Epidermal melanocyte (primary cell): ENCODE measurements around the gene HIVEP3.

Experiments
- DNase-seq: peaks from one replicate; pipeline ENCODE4 v3.0.0; 2011; ENCODE audit warnings: low spot score; ENCODE audit not compliant: insufficient read length

HIVEP3 gene

DNA sequence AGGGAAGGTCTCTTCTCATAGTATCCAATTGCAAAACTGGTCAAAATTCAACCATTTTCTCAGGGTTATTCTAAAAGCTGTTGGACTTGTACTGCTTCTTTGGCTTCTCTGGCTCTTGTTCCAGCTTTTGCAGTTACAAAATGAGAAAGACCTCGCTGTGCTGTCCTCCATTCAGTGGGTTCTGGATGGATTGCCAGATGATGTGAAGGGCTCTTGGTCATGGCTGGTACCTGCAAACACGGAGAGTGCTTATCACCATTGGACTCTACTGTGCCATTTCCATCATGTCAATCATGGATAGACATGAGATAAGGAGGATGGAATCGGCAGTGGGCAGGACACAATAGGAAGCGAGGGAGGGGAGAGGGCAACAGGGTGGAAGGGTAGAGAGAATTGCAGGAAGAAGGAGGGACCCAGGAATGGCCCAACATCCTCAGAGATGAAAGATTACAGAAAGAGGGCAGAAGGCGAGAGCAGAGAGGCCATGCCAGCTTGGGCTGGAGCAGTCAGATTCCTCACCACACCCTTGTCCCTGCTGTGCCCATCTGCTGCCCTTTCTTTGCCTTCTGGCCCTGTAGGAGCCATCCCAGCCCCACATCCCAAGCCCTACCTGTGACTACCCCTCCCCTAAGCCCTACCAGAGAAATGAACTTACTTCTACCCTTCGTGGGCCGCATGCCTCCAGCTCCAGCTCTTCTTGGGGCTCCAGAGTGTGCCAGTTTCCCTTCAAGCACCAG lies 70.3 kb downstream of the HIVEP3 start:
- no peak for DNase-seq

DNA sequence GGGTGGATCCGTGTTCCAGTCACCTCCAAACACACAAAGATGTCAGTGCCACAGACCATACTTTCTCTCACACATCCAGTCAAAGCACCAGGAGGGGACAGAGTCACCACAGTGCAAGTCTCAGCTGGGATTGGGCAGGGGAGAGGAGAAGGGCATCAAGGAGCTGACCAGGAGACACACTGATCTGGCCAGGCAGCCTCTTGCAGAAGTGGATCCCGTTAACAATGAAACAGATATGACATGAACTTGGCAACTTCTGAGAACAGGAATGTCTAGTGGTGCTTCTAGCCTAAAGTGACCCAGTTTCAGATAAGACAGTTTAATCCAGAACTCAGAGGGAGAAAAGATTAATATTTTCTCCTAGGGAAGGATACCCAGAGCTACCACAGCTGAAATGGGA lies 71.0 kb downstream of the HIVEP3 start:
- DNase-seq = no peak

DNA sequence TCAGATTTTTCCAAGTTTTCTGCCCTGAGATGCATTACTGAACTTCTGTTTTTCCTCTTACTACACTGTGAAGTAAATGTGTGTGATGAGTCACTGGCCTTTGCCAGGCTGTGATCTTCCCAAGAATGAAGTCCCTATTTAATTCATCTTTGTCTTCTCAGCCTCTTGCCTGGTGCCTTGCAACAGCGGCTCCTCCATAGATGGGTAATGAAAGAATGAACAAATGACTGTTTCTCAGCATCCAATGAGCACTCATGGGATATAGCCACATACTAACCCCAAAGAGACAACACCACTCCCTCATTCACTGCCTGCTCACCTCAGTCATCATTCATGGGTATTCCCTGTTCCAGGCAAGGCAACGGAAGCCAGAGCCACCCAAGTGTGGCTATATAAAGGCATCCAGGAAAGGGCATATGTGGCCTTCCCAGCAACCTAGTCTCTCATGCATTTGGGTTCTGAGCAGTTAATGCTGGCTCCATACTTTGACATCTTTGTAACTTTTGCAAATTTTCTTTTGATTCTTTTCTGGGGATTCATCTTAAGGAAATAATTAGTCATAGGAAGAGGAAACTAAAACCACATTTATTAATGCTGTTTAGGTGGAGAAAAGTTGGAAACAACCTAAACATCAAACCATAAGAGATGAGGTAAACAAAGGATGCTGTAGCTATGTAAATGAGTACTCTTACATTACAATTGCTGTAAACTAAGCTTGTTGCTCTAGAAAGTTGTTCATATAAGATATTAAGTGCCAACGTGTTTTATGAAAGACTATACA lies 71.9 kb downstream of the HIVEP3 start:
- DNase-seq = no peak

DNA sequence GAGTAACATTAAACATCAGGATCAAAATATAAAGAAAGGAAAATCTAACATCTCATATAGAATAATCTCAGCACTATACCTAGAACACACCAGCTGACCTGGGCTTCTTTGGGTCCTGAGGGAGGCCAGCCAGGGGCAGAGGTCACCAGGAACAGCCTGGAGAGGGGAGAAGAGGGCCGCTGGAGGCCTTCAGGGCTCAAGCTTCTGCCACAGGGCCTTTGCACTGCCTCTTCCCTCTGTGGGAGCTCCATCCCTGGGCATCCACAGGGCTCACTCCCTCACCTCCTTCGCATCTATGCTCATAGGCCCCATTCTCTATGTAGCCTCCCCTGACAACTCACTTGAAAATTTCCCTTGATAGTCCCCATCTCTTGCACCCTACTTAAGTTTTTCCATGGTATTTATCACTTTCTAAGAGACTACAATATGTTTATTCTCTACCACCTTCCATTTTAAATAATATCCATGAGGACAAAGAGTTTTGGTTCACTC lies 73.9 kb downstream of the HIVEP3 start:
- no peak for DNase-seq

DNA sequence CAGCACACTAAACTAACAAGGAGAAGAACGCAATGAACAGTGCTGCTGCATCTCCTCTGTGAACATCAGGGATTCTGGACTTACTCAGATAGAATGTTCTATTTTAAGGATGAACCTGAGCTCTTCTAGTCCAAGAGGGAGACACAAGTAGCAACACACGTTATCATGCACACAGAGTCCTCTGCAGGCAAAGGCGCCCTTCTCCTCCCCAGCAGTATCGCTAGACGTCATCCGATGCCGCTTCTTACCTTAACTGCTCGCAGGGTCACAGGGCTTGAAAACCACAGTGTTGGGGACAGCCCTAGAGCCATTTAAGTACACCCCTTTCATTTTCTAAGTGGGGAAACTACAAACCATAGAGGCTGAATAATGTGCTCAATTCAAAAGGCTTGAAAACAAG lies 74.5 kb downstream of the HIVEP3 start:
- DNase-seq = no peak

DNA sequence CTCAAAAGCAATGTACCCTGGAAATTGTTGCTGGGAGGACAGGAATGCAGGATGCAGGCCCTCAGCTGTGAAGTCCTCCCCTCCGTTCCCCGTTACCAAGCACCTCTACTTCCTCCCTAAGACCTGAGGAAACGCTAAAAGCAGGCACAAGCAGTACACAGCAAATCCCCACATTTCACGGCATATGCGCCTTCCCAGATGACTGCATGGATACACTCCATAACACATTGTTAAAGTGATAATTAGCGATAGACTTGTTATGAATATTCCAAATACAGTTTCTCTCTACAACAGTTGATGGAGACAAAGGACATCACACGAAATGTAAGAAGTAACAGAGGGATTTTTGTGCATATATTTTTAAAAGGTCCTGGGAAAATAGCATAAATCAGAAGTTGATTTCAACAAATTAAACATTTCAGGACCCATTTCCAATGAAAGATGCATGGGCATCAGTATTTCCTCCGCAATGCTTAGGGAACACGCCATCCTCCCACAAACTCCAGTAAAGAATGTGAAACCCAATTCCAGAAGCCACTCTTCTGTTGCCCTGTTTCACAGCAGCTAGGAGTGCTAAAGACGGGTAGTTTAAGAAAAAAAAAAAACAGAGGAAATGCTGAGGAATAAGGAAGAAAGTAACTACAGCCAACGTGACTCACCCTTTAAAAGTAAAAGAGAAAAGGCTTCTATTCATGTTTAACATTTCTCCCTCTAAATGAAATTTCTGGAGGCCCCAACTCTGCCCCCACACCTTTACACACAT lies 75.5 kb downstream of the HIVEP3 start:
- DNase-seq = no peak

DNA sequence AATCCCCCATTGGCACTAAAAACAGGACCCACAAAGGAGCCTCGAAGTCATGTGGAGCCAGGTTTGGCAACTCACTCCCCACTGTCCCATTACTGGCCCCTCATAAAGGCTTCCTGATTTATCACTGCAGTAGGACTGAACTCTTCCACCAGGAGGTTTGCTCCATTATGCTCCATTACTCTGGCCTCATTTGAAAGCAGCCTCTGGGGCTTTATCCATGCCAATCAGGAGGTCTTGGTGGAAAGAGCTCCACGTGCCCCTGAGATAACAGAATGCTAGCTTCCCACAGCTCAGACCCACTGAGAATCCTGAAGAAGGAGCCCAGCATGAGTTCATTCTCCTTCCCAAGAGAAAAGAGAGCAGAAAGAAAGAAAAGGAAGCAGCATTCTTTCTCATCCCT lies 76.4 kb downstream of the HIVEP3 start:
- no peak for DNase-seq

- no peak for DNase-seq
Observed at GRCh38 chr1:41840592-41841246, 78.0 kb downstream of the HIVEP3 start.

GRCh38 chr1:41838266-41838665 lies 80.5 kb downstream of the HIVEP3 start:
- DNase-seq = no peak

DNA sequence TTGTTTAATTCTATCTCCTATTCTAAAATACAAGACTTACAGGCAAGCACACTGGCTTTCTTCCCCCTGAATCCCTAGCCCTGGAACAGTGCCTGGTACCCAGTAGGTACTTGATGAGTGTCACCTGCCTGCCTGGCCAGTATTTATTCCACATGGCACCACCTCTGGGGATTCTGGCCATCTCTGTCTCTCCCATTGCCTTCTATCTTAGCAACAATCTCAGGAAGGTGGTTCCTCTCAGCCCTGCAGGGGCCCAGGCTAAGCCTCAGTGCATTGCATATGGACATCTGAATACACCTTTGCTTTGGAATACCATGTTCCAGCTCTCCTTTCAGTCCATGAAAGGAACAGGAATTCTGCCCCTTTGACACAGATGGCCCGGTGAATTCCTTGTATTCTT lies 81.0 kb downstream of the HIVEP3 start:
- DNase-seq = no peak

GRCh38 chr1:41835485-41835884 lies 83.2 kb downstream of the HIVEP3 start:
- DNase-seq = no peak

- DNase-seq = no peak
Observed at GRCh38 chr1:41833519-41834000, 85.2 kb downstream of the HIVEP3 start.

GRCh38 chr1:41830726-41831125 lies 88.0 kb downstream of the HIVEP3 start:
- DNase-seq = no peak

- DNase-seq = no peak
Observed at GRCh38 chr1:41827991-41828570, 90.6 kb downstream of the HIVEP3 start.

DNA sequence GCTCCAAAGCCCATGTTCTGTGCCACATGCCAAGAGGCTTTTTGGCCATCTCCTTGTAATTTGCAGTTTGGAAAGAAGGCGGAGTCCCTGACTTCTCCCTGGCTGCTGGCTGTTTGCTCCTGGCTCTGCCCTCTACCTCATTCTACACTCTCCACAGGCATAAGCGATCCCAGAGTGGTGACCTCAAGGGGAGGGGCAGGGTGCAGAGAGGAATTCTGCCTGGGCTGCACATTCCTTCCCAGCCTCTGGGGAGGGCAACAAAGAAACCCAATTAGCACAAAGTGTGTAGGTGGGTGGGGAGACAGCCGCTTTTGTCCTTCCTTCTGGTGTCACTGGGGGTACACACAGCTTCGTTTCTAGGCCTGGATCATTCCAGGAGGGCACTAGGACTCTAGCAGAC lies 95.3 kb downstream of the HIVEP3 start:
- no peak for DNase-seq

DNA sequence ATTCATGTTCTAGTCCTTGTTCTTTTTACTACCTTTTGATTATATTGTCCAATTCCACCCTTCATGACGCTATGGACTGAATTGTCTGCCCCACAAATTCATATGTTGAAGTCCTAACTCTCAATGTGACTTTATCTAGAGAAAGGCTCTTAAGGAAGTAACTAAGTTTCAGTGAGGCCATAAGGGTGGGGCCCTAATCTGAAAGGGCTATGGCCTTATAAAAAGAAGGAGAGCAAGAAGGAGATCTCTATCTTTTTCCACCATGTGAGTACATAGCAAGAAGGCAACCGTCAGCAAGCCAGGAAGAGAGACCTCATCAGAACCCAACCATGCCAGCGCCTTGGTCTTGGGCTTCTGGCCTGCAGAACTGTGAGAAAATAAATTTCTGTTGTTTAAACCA lies 95.9 kb downstream of the HIVEP3 start:
- DNase-seq = no peak

GRCh38 chr1:41819843-41820242 lies 98.9 kb downstream of the HIVEP3 start:
- DNase-seq = no peak

- no peak for DNase-seq
Observed at GRCh38 chr1:41819069-41819468, 99.7 kb downstream of the HIVEP3 start.

GRCh38 chr1:41816061-41816460 lies 102.7 kb downstream of the HIVEP3 start:
- DNase-seq = no peak

DNA sequence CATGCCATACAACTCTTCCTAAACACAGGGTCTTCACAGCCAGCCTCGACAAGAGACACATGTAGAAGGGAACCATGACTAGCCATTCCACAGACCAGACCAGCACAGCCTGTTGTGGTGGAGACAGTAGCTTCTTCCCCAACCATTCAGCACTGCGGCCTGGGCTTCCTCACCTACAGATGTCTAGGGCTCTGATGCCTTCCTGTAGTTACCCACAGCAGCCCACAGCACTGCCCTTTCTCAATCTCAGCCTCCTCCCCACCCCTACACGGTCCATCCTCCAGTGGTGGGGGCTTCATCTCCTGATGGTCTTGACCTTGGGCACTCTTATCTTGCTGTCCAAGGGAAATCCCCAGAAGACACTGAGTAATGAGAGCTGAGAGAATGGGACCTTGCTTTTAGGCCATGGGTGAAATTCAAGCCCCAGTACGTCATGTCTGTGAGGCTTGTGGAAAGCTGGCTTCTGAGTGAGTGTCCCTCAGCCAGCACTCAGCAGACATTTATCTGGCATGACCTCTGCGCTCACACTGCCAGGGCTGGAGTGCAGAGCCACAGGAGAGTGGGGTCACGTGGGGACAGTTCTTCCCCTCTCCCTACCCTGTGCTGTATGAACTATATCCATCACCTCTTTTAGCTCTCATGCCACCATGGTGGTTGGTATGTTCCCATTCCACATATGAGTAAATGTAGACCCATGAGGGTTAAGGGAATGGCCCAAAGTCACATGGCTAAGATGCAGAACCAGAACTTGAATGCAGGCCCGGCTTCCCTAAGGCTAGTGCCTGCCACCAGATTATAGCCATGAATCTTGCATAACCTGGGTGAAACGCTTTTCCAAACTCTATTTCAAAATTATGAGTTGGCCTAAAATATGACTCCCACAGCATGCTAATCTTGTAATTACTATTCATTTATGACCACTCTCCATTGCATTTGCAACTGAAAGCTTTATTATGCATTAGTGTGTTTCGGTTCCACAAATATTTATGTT lies 104.7 kb downstream of the HIVEP3 start:
- DNase-seq = no peak
